BE2C (cell line): ENCODE data around the gene LIX1L.

ENCODE experiments used
- DNase-seq: peaks from one replicate; pipeline ENCODE4 v3.0.0-alpha.2; 2020
- H3K27me3 ChIP-seq: fragments of 250-450 bp; sonication (Bioruptor Pico); 2 replicates; pipeline ENCODE4 v1.5.1; 2020; ENCODE audit warnings: mild to moderate bottlenecking
- H3K36me3 ChIP-seq: fragments of 250-450 bp; sonication (Bioruptor Pico); 2 replicates; pipeline ENCODE4 v1.5.1; 2020; ENCODE audit warnings: mild to moderate bottlenecking
- H3K4me1 ChIP-seq: fragments of 250-450 bp; sonication (Bioruptor Pico); 2 replicates; pipeline ENCODE4 v1.5.1; 2020
- H3K4me3 ChIP-seq: 2 replicates; pipeline ENCODE4 v1.5.1; 2011; ENCODE audit warnings: low read depth, low read length
- H3K9me3 ChIP-seq: fragments of 250-450 bp; sonication (Bioruptor Pico); 2 replicates; pipeline ENCODE4 v1.5.1; 2020
- TF ChIP-seq, protein P1 (sequence below): IDR thresholded peaks from 2 replicates; pipeline ENCODE4 v1.5.1; 2012; ENCODE audit warnings: mild to moderate bottlenecking, low read depth, low read length

Gene LIX1L

DNA sequence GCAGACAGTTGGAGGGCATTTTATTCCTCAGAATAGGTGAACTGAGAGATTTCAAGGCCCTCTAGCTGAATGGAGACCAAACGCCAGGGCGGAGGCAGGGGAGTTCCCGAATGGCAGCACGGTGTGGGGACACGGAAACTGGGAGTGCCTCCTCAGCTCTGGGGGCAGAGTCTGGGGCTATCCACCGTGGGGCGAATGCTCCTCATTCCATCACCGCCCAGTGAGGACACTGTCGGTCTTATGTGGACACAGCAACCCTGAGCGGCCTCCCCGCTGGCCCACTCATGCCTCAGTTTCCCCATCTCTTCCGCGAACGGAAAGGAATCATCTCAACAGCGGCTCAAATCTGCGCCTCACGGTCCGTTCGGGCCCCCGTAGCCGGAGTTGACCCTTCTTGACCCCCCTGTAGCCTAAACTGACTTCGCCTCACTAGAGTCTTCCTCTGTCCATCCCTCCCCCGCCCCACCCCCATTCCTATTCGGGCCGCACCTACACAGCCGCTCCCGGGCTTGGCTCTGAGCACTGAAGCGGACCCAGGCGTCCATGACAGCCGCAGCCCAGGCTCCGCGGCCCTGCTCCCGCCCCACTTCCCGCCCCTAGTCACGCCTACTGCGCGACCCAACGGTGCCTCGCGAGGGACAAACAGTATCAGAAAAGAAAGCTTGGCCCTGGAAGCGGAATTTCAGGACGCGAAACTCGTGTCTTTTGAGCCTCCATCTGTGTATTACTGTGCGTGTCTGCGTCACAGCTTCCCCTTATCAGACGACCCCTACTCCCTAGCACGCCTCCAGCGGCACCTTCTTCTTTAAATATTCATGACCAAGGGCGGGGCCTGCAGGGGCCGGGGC, 39.4 kb downstream of the LIX1L start, which contains the start of gene PEX11B:
Gene PEX11B (minus strand): TSS at position 574 of the 848 bp plus-strand sequence. CDS start 29 bp downstream, at position 545.
- no peaks in the 10 kb centered on the region for H3K27me3 ChIP-seq
- peaks cover 4% of the 10 kb centered on the region; the same call in 1 of the 2 replicates for H3K4me1 ChIP-seq

DNA sequence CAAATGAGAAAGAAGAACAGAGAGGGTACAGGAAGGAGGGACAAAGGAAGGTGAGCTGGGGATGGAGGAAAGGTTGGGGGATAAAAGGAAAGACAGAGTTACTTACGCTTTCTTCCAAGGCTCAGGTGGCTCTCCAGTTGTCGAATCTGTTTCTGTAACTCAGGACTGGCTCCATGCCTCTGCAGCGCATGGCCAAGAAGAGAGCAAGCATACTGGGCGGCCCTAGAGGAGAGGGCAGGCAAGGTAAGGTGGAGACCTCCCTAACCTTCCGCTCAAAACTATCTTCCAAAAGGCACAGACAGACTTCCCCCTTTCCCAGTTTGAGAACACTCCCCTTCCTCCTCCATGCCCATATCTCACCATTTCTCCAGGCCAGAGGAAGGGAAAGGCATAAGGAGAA, 40.2 kb downstream of the LIX1L start:
- Histone ChIP-seq H3K9me3 (no peaks in the 10 kb centered on the region), H3K4me3 (peak overlapping the region; percentile 80), H3K36me3 (no peaks in the 10 kb centered on the region; the same call in 1 of the 2 replicates), H3K4me1 (peaks cover 4% of the 10 kb centered on the region; the same call in 1 of the 2 replicates), H3K27me3 (no peaks in the 10 kb centered on the region)
- TF ChIP-seq, protein P1, sequence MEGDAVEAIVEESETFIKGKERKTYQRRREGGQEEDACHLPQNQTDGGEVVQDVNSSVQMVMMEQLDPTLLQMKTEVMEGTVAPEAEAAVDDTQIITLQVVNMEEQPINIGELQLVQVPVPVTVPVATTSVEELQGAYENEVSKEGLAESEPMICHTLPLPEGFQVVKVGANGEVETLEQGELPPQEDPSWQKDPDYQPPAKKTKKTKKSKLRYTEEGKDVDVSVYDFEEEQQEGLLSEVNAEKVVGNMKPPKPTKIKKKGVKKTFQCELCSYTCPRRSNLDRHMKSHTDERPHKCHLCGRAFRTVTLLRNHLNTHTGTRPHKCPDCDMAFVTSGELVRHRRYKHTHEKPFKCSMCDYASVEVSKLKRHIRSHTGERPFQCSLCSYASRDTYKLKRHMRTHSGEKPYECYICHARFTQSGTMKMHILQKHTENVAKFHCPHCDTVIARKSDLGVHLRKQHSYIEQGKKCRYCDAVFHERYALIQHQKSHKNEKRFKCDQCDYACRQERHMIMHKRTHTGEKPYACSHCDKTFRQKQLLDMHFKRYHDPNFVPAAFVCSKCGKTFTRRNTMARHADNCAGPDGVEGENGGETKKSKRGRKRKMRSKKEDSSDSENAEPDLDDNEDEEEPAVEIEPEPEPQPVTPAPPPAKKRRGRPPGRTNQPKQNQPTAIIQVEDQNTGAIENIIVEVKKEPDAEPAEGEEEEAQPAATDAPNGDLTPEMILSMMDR = no peak
- DNase-seq = no peak

More for the DNA sequence above, 39.4 kb downstream of the LIX1L start, which contains the start of gene PEX11B:
- TF ChIP-seq, protein P1 = no peak
- Histone ChIP-seq H3K36me3 (no peaks in the 10 kb centered on the region), H3K9me3 (no peaks in the 10 kb centered on the region), H3K4me3 (peak within 1 kb of the TSS; percentile 80)
- DNase-seq = peak; percentile 83

DNA sequence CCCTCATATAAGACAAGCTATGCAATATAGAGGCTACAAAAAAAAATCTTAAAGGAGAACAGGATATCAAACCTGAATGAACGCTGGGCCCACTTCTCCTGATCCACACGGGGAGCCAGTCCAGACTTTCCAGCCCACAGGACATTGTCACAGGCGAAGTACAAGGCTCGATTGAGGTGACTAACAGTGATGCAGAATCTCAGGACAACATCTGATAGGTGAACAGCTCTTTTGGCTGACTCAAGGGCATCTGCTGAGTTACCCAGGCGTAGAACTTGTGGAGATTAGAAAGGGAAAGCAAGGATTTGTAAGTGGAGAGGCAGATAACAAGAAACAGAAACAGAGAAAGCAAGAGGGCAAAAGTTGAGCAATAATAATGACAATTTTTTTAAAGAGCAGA, 41.1 kb downstream of the LIX1L start:
- H3K27me3 ChIP-seq = no peaks in the 10 kb centered on the region
- TF ChIP-seq, protein P1 = no peak

DNA sequence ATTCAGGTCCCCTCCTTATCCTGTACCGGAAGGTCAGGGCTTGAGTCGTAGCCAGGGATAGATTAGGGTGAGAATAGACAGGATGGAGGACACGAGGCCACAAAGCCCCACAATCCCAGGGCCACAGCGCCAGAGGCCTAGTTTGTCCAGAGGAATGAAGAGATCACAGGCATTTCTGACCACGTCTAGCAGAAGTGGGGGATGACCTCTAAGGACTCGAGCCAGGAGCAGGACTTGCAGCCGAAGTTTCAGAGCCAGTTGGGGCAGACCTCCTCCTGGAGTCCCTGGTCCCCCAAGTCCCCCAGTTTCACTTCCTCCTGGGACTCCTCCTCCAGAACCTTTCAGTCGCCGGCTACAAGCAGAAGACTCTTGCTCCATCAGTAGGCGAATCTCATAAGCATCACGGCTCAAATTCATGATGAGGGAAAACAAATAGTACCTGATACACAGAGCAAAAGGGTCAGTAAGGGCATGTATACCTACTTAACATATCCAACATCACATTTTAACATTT, 45.6 kb downstream of the LIX1L start:
- H3K4me3 ChIP-seq = no peak overlapping the region
- no peaks in the 10 kb centered on the region for H3K27me3 ChIP-seq
- H3K9me3 ChIP-seq = no peaks in the 10 kb centered on the region
- no peaks in the 10 kb centered on the region for H3K4me1 ChIP-seq
- H3K36me3 ChIP-seq = no peaks in the 10 kb centered on the region; the same call in 1 of the 2 replicates
- TF ChIP-seq, protein P1 = no peak
- no peak for DNase-seq

More for the DNA sequence above, 41.1 kb downstream of the LIX1L start:
- DNase-seq = no peak
- Histone ChIP-seq H3K4me3 (no peak overlapping the region), H3K9me3 (no peaks in the 10 kb centered on the region), H3K36me3 (no peaks in the 10 kb centered on the region; the same call in 1 of the 2 replicates), H3K4me1 (peaks cover 4% of the 10 kb centered on the region; the same call in 1 of the 2 replicates)

DNA sequence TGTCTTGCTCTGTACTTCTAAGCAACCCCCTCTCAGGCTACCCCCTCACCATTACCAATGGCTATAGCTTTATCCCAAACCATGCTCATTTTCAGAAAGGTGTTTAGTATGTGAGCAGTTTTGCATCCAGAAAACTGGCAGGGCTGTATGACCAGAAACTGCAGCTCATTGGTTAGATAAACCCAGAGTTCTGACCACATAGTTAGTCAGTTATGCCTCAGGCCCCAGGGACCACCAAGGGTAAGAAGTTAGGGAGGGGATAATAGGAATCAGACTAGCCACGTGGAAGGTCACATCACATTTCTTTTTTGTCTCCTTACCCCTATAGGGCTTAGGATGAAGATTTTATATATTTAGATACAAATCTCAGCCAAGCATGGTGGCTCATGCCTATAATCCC, 49.2 kb downstream of the LIX1L start:
- Histone ChIP-seq H3K9me3 (no peaks in the 10 kb centered on the region), H3K4me3 (no peak overlapping the region), H3K4me1 (no peaks in the 10 kb centered on the region), H3K36me3 (no peaks in the 10 kb centered on the region; the same call in 1 of the 2 replicates), H3K27me3 (no peaks in the 10 kb centered on the region)
- DNase-seq = no peak
- TF ChIP-seq, protein P1 = no peak
